Esophagus (tissue), 2 donors: ENCODE data around the gene SAMD3. TPM values are rescaled to one million over a fixed set of nuclear protein-coding genes. Genes with fewer than 3 reads are reported as not detected.
"Not testable (repeated sequence)": the region's sequence is repeated elsewhere in the genome, so short reads cannot be mapped to it uniquely, and the experiment has no call there.

Experiments used
- H3K27ac ChIP-seq, 2 donors: one replicate each; pipeline ENCODE4 v1.5.1; 2013; ENCODE audit warnings: low read depth in 2 of 2, mild to moderate bottlenecking in 2 of 2, inconsistent platforms in 1 of 2, low read length in 1 of 2, moderate library complexity in 1 of 2
- H3K27me3 ChIP-seq, 2 donors: one replicate each; pipeline ENCODE4 v1.6.1; 2013; ENCODE audit warnings: low read length in 2 of 2, control low read depth in 1 of 2, mild to moderate bottlenecking in 1 of 2; ENCODE audit not compliant: insufficient read depth in 2 of 2, control insufficient read depth in 1 of 2
- H3K36me3 ChIP-seq, 2 donors: one replicate each; pipeline ENCODE4 v1.6.1; 2013; ENCODE audit warnings: low read length in 1 of 2; ENCODE audit not compliant: control insufficient read depth in 2 of 2, insufficient read depth in 2 of 2
- H3K4me1 ChIP-seq, 2 donors: one replicate each; pipeline ENCODE4 v1.6.1; 2013; ENCODE audit warnings: low read length in 1 of 2; ENCODE audit not compliant: control insufficient read depth in 2 of 2, insufficient read depth in 2 of 2
- H3K4me3 ChIP-seq, 2 donors: one replicate each; pipeline ENCODE4 v1.5.1; 2013; ENCODE audit warnings: low read length in 2 of 2, mild to moderate bottlenecking in 2 of 2, low read depth in 1 of 2, moderate library complexity in 1 of 2
- H3K9me3 ChIP-seq, 2 donors: one replicate each; pipeline ENCODE4 v1.6.1; 2013; ENCODE audit warnings: mild to moderate bottlenecking in 2 of 2, low read depth in 1 of 2, low read length in 1 of 2, moderate library complexity in 1 of 2; ENCODE audit not compliant: control insufficient read depth in 2 of 2, insufficient read depth in 1 of 2
- WGBS, 2 donors: extraction: QIAGEN DNeasy Blood & Tissue Kit; methylation state at CpG; one replicate each; pipeline ENCODE4 v1.1.7; 2013; 5-methylcytosine and 5-hydroxymethylcytosine counted together
- polyA plus RNA-seq, 2 donors: library from polyadenylated mRNA; stranded (reverse); fragments of 200-250 nt; gene quantifications; one replicate each; pipeline ENCODE4 v1.2.3, GENCODE V29; 2013
- donor health status: healthy with polysubstance abuse.
- donor health status: Bipolar disorder and iron deficiency.

The SAMD3 gene
- polyA plus RNA-seq, 2 donors, result 0.12 to 0.18 TPM

DNA sequence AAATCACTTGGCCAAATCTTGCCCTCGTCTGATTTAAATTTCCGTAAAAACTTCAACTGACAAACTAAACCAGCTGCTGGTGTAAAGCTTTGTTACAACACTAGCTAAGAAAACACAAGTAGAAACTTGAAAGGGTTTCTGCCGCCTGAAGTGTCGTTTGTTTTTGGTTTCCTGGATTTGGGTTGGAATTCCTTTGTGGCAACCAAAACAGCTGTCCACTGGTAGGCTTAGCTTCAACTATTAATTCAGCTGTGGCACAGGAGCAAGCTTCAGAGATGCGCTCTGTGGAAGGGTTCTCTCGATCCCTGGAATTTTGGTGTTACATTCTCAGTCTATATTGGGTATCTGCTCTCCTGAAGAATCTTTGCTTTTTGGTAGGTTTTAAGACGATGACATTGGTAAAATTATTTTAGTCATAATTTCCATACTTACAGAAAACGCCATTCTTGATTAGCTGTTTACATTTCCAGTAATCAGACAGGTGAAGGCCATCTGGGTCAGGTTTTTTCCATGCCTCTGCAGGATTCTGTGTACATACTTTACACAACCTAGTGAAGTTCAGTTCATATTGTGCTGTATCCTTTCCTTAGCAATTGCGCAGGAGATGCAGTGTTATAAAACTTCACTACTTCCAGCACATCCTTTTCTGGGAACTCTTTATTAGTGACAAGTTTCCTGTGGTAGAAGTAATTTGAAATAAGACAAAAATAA, 29.9 kb upstream of the SAMD3 start:
- 38 to 49% methylated on average over 9 of the region's 9 CpGs for WGBS, 2 donors
- H3K36me3 ChIP-seq, result no peaks in the 10 kb centered on the region
- H3K9me3 ChIP-seq, result no peaks in the 10 kb centered on the region
- no peak overlapping the region for H3K27ac ChIP-seq
- H3K4me1 ChIP-seq, result no peaks in the 10 kb centered on the region
- H3K27me3 ChIP-seq, result no peaks in the 10 kb centered on the region
- H3K4me3 ChIP-seq, result no peak overlapping the region

GRCh38 chr6:130245267-130245666, 22.5 kb upstream of the SAMD3 start:
- Histone ChIP-seq H3K27ac (no peak overlapping the region), H3K36me3 (no peaks in the 10 kb centered on the region), H3K27me3 (no peaks in the 10 kb centered on the region), H3K4me1 (no peaks in the 10 kb centered on the region), H3K9me3 (no peaks in the 10 kb centered on the region), H3K4me3 (no peak overlapping the region)
- WGBS, 2 donors, result 87 to 90% methylated on average over 2 of the region's 2 CpGs

GRCh38 chr6:130244728-130245127, 22.0 kb upstream of the SAMD3 start:
- H3K27ac ChIP-seq, result no peak overlapping the region
- no peaks in the 10 kb centered on the region for H3K27me3 ChIP-seq
- 89 to 95% methylated on average over 2 of the region's 2 CpGs for WGBS, 2 donors
- no peaks in the 10 kb centered on the region for H3K4me1 ChIP-seq
- no peak overlapping the region for H3K4me3 ChIP-seq
- no peaks in the 10 kb centered on the region for H3K9me3 ChIP-seq
- H3K36me3 ChIP-seq, result no peaks in the 10 kb centered on the region

DNA sequence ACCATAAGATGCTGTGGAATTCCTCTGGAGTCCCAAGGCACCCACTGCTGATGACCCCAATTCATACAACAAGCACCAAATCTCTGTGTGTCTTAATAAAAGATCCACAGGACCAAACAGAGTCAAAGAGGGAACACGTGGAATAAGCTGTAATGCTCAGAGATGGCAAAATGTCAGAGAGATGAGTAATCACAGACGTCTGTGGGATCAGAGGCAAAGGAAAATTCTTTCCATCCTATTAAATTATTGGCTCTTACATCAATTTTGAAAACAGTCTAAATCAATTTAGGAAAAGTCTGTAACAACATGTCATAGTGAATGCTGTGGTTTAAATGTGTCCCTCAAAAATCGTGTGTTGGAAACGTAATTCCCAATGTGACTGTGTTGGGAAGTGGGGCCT, 17.5 kb upstream of the SAMD3 start:
- Histone ChIP-seq H3K9me3 (no peaks in the 10 kb centered on the region), H3K27me3 (no peaks in the 10 kb centered on the region), H3K27ac (no peak overlapping the region), H3K4me3 (no peak overlapping the region), H3K4me1 (no peaks in the 10 kb centered on the region), H3K36me3 (no peaks in the 10 kb centered on the region)
- WGBS, 2 donors, result 33 to 34% methylated on average over 4 of the region's 4 CpGs

- 77 to 84% methylated on average over 2 of the region's 2 CpGs for WGBS, 2 donors
- Histone ChIP-seq H3K27ac (no peak overlapping the region), H3K36me3 (no peaks in the 10 kb centered on the region), H3K4me3 (no peak overlapping the region), H3K27me3 (no peaks in the 10 kb centered on the region), H3K9me3 (no peaks in the 10 kb centered on the region), H3K4me1 (no peaks in the 10 kb centered on the region)
These were observed 17.0 kb upstream of the SAMD3 start for GRCh38 chr6:130239755-130240154.

GRCh38 chr6:130233330-130233729, 10.6 kb upstream of the SAMD3 start:
- no peaks in the 10 kb centered on the region for H3K27me3 ChIP-seq
- H3K4me3 ChIP-seq, result no peak overlapping the region
- 64 to 65% methylated on average over 3 of the region's 3 CpGs for WGBS, 2 donors
- H3K27ac ChIP-seq, result no peak overlapping the region
- no peaks in the 10 kb centered on the region for H3K36me3 ChIP-seq
- H3K9me3 ChIP-seq, result no peaks in the 10 kb centered on the region
- no peaks in the 10 kb centered on the region for H3K4me1 ChIP-seq

DNA sequence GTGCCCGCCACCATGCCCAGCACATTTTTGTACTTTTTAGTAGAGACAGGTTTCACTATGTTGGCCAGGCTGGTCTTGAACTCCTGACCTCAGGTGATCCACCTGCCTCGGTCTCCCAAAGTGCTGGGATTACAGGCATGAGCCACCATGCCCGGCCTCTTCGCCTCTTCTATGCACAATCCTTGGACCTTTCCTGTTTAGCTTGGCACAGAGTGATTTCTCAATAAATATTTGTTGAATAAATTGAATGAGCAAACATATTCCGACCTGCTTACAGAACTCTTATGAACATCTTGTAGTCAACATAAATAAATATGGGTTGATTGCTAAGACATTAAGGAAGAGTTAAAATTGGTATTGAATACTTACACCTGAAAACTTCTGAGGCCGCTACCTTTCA, 7.8 kb upstream of the SAMD3 start:
- H3K9me3 ChIP-seq, H3K4me3 ChIP-seq, H3K27me3 ChIP-seq, H3K4me1 ChIP-seq, H3K36me3 ChIP-seq, H3K27ac ChIP-seq: not testable (repeated sequence)
- 88 to 92% methylated on average over 6 of the region's 6 CpGs for WGBS, 2 donors

DNA sequence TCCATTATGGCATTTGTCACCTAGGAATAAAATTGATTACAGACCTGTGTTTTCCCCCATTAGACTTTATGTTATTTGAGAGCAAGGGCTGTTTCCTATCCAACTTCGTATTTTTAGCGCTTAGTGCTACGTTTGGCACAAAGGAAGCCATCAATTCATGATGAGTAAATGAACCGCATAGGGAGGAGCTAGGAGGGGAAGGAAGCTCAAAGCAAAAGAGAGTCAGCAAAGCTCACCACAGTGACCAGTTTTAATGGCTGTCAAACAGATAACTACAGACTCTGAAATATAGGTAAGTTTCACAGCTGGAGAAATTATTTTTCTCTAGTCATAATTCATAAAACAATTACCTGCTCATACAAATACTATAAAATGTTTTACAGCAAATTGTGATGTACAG, 6.9 kb upstream of the SAMD3 start:
- Histone ChIP-seq H3K36me3 (no peaks in the 10 kb centered on the region), H3K4me1 (no peaks in the 10 kb centered on the region), H3K27ac (no peak overlapping the region), H3K9me3 (no peaks in the 10 kb centered on the region), H3K4me3 (no peak overlapping the region), H3K27me3 (no peaks in the 10 kb centered on the region)
- 76 to 79% methylated on average over 4 of the region's 4 CpGs for WGBS, 2 donors

GRCh38 chr6:130223508-130223907, 757 bp upstream of the SAMD3 start:
- Histone ChIP-seq H3K27me3 (no peaks in the 10 kb centered on the region), H3K27ac (no peak overlapping the region), H3K9me3 (no peaks in the 10 kb centered on the region), H3K4me1 (no peaks in the 10 kb centered on the region), H3K36me3 (no peaks in the 10 kb centered on the region), H3K4me3 (no peak overlapping the region)
- WGBS, 2 donors, result 56 to 66% methylated on average over 5 of the region's 5 CpGs

DNA sequence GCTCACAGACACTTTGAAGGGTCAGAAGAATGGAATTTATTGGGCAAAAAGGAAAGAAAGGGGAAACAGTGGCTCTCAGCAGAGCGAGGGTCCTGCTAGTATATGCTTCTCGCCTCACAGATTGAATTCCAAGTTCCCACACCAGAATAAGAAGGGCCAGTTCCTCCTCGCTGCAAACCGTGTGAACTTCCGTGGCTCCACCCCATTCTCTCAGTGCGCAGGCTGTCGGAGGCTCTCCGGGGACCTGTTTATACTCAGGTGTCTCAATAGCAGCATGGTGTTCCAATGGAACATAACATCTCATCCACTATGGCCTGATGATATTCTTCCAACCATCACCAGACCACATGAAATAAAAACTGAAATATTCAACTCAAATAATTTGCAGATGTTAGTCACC, 4.6 kb downstream of the SAMD3 start:
- no peak overlapping the region for H3K27ac ChIP-seq
- no peaks in the 10 kb centered on the region for H3K27me3 ChIP-seq
- no peaks in the 10 kb centered on the region for H3K4me1 ChIP-seq
- H3K9me3 ChIP-seq, result no peaks in the 10 kb centered on the region
- WGBS, 2 donors, result 83 to 88% methylated on average over 8 of the region's 8 CpGs
- no peak overlapping the region for H3K4me3 ChIP-seq
- no peaks in the 10 kb centered on the region for H3K36me3 ChIP-seq
